HFFc6 (cell line): ENCODE data around the gene ITPK1. TPM values are rescaled to one million over a fixed set of nuclear protein-coding genes. Genes with fewer than 3 reads are reported as not detected.

ENCODE experiments used
- DNase-seq: peaks from one replicate; pipeline ENCODE4 v3.0.0-alpha.2; 2018
- H3K27ac Mint-ChIP-seq: 2 replicates; pipeline ENCODE4 v1.8.0; 2020; ENCODE audit warnings: mild to moderate bottlenecking, mixed read lengths
- H3K27me3 Mint-ChIP-seq: 2 replicates; pipeline ENCODE4 v1.8.0; 2021; ENCODE audit warnings: mild to moderate bottlenecking, moderate library complexity, mixed read lengths; ENCODE audit not compliant: insufficient read depth
- H3K36me3 Mint-ChIP-seq: 2 replicates; pipeline ENCODE4 v1.8.0; 2021; ENCODE audit warnings: low read depth, mixed read lengths
- H3K4me1 Mint-ChIP-seq: 2 replicates; pipeline ENCODE4 v1.8.0; 2020; ENCODE audit warnings: low read depth, mixed read lengths
- H3K4me3 Mint-ChIP-seq: 2 replicates; pipeline ENCODE4 v1.8.0; 2020; ENCODE audit warnings: mild to moderate bottlenecking, moderate library complexity, mixed read lengths
- H3K9me3 Mint-ChIP-seq: 2 replicates; pipeline ENCODE4 v1.8.0; 2020; ENCODE audit warnings: mild to moderate bottlenecking, mixed read lengths
- total RNA-seq, 6 experiments: library from RNA; stranded (reverse); fragmentation: NEBNext Ultra II Directional; extraction: Animal tissue kit (Norgen Biotek cat#: 25700); gene quantifications; 2 replicates in 1 of 6; 3 replicates in 5 of 6; pipeline ENCODE4 v1.2.3, GENCODE V29; 2021
- TF ChIP-seq, protein P1 (sequence below): fragments of 200-600 bp; sonication (generic); IDR thresholded peaks from 2 replicates; pipeline ENCODE4 v1.5.0; 2021; ENCODE audit warnings: antibody characterized with exemption, mild to moderate bottlenecking

Gene ITPK1
- total RNA-seq, 6 experiments from 2014 or later = 27.3 to 38.1 (median 32.4) TPM

DNA sequence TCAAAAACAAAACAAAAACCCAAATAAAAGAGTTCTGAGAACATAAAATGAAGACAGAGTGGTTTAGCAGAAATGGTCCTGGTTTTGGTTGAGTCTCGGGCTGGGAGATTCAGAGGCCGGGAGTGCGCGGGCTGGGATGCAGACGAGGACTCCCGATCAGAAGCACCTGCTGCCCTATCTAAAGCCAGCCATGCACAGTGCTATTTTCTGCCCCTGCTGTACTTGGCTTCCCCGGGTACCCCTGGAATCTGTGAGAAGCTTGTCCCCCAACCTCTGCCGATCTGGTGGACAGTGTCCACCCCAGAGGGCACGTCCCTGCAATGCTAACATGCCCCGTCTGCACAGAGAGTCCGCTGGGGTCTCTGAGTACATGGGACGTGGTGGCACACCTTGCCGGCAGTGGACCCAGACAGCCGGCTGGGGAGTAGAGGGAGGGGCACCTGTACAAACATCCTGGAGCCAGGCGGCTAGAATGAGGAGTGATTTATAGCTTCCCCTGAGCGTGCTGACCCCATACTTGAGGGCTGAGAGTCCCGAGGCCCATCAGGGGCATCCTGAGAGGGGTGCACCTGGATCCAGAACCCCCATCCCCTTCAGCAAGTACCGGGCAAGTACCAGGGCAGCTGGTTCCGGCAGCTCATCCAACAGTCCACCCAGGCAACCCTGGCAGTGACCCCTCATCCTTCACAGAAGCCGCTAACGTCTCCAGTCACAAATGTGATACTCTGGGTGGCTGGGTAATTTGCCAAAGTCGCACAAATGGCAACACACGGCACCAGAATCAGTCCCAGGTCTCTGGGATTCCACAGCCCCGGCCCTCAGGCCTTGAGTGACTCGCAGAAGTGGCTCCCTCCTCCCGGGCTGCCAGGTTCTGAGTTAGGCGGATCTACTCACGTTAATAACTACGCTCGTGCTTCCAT lies 155.7 kb downstream of the ITPK1 start:
- Mint-ChIP-seq H3K27me3 (no peaks in the 10 kb centered on the region; the same call in 1 of the 2 replicates), H3K4me3 (no peak overlapping the region), H3K9me3 (no peaks in the 10 kb centered on the region), H3K36me3 (no peaks in the 10 kb centered on the region), H3K4me1 (peaks cover 12% of the 10 kb centered on the region), H3K27ac (no peak overlapping the region)
- DNase-seq = no peak
- TF ChIP-seq, protein P1, sequence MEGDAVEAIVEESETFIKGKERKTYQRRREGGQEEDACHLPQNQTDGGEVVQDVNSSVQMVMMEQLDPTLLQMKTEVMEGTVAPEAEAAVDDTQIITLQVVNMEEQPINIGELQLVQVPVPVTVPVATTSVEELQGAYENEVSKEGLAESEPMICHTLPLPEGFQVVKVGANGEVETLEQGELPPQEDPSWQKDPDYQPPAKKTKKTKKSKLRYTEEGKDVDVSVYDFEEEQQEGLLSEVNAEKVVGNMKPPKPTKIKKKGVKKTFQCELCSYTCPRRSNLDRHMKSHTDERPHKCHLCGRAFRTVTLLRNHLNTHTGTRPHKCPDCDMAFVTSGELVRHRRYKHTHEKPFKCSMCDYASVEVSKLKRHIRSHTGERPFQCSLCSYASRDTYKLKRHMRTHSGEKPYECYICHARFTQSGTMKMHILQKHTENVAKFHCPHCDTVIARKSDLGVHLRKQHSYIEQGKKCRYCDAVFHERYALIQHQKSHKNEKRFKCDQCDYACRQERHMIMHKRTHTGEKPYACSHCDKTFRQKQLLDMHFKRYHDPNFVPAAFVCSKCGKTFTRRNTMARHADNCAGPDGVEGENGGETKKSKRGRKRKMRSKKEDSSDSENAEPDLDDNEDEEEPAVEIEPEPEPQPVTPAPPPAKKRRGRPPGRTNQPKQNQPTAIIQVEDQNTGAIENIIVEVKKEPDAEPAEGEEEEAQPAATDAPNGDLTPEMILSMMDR = no peak

DNA sequence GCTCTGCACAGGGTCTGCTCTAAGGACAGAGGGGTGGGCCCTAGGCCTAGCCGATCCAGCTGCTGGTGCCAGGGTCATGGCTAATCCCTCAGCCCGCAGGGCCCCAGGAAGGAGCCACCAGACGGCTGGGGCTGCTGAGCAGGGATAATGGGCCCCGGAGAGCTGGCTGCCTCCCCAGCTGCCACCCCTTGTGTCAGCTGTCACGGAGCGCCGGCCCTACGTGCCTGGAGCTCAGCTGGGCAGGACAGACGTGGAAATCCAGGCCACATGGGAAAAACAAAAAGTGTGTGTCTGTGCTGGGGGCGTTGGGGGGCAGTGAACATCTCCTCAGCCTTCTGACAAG lies 156.6 kb downstream of the ITPK1 start:
- no peaks in the 10 kb centered on the region for H3K9me3 Mint-ChIP-seq
- peaks cover 12% of the 10 kb centered on the region for H3K4me1 Mint-ChIP-seq
- no peaks in the 10 kb centered on the region; the same call in none of the 2 replicates for H3K27me3 Mint-ChIP-seq
- no peak overlapping the region for H3K27ac Mint-ChIP-seq
- H3K36me3 Mint-ChIP-seq = no peaks in the 10 kb centered on the region
- DNase-seq = no peak
- H3K4me3 Mint-ChIP-seq = no peak overlapping the region
- TF ChIP-seq, protein P1 = no peak

DNA sequence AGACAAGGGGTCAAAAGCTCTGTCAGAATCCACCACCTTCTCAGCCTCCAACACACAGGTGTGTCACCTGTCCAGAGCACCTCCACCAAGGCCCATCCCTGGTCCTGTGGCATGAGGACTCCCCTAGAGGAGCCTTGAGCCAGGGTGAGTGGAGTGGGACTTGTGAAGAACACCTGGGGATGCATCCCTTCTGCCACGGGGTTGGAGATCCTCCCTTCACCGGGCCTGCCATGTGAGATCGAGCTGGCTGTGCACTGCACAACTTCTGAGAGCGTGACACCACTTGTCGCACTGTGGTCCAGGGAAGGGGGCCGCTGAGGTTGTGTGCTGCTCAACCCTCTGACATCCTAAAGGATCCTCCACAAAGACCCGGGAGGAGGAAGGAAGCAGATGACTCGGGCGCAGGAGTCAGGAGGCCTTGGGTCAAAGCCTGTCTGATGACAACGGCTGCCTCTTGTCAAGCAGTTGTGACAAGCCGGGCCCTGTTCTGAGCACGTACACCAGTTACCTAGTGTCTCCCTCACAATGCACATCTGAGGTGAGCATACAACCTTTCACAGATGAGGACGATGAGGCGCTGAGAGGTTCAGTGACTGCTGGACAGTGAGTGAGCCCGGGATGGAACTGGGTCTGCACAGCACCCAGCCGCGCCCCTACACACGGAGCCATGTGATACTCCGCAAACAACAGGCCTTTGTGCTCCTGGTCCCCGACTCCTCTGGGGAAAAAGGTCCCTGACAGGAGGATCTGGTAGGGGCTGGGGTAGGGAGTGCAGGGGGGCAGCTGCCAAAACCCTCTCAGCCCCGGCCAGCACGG lies 157.1 kb downstream of the ITPK1 start:
- Mint-ChIP-seq H3K9me3 (no peaks in the 10 kb centered on the region), H3K4me3 (no peak overlapping the region), H3K36me3 (no peaks in the 10 kb centered on the region), H3K27ac (no peak overlapping the region), H3K4me1 (peaks cover 12% of the 10 kb centered on the region), H3K27me3 (no peaks in the 10 kb centered on the region; the same call in none of the 2 replicates)
- TF ChIP-seq, protein P1 = no peak
- no peak for DNase-seq

DNA sequence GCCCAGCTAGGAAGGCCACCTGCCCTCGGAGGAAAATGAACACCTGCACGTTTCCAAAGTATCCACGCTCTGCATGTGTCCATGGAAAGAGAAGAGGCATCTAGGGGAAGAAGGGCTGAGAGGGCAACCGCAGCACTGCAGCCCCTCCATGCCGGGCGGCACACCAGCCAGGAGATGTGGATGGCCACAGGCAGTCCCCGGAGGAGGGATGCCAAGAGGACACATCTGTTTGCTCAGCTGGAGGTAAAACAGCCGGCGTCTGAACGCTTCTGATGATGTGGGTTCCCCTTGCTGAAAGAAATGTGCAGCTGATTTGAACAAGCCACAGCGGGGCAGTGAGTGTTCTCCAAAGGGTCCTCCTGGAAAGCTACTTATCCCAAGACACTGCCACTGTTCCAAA lies 158.8 kb downstream of the ITPK1 start:
- Mint-ChIP-seq H3K27ac (no peak overlapping the region), H3K27me3 (no peaks in the 10 kb centered on the region; the same call in none of the 2 replicates), H3K4me1 (peaks cover 12% of the 10 kb centered on the region), H3K4me3 (no peak overlapping the region), H3K36me3 (no peaks in the 10 kb centered on the region), H3K9me3 (no peaks in the 10 kb centered on the region)
- TF ChIP-seq, protein P1 = no peak
- DNase-seq = no peak

DNA sequence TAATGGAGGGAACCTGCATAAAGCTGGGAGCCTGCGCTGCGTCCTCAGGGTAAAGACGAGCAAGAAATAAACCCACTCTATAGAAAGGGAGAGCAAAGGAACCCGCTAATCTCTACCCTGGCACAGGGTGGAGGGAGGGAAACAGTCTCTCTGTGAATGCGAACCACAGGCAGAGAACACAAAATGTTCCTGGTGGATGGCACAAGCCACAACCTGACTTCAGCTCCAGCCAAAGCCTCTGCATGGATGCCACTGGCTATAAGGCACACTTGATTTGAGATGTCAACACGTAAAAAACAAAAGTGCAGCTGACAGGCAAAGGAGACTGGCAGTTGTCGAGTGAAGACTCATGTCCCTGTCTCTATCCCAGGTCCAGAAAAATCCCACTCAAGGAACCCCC lies 160.3 kb downstream of the ITPK1 start:
- TF ChIP-seq, protein P1 = no peak
- Mint-ChIP-seq H3K36me3 (no peaks in the 10 kb centered on the region), H3K27me3 (no peaks in the 10 kb centered on the region; the same call in none of the 2 replicates), H3K4me1 (no peaks in the 10 kb centered on the region), H3K27ac (no peak overlapping the region), H3K9me3 (no peaks in the 10 kb centered on the region), H3K4me3 (no peak overlapping the region)
- DNase-seq = no peak
